Chondrocyte (in vitro differentiated cells): Measurements from ENCODE around the gene DGKD. TPM values are rescaled to one million over a fixed set of nuclear protein-coding genes. Genes with fewer than 3 reads are reported as not detected.

ENCODE experiments used
- DNase-seq: peaks from one replicate; pipeline ENCODE4 v3.0.0; 2021; ENCODE audit warnings: mixed read lengths, low spot score
- H3K27ac Mint-ChIP-seq: one replicate; pipeline ENCODE4 v1.8.0; 2021; ENCODE audit warnings: mild to moderate bottlenecking, moderate library complexity, mixed read lengths; ENCODE audit not compliant: unreplicated experiment
- H3K27me3 Mint-ChIP-seq: 2 replicates; pipeline ENCODE4 v1.8.0; 2021; ENCODE audit warnings: low read depth, mixed read lengths
- H3K36me3 Mint-ChIP-seq: 2 replicates; pipeline ENCODE4 v1.8.0; 2021; ENCODE audit warnings: low read depth, mixed read lengths
- H3K4me1 Mint-ChIP-seq: 2 replicates; pipeline ENCODE4 v1.8.0; 2021; ENCODE audit warnings: low read depth, mild to moderate bottlenecking, mixed read lengths
- H3K4me3 Mint-ChIP-seq: one replicate; pipeline ENCODE4 v1.8.0; 2021; ENCODE audit warnings: mild to moderate bottlenecking, moderate library complexity, mixed read lengths; ENCODE audit not compliant: unreplicated experiment
- H3K9me3 Mint-ChIP-seq: 2 replicates; pipeline ENCODE4 v1.8.0; 2021; ENCODE audit warnings: low read depth, mixed read lengths
- CTCF ChIP-seq: fragments of 200-600 bp; sonication (generic); IDR thresholded peaks from 2 replicates; pipeline ENCODE4 v1.5.0; 2021; ENCODE audit warnings: antibody characterized with exemption, mild to moderate bottlenecking, moderate library complexity
- total RNA-seq: library from RNA; stranded (reverse); gene quantifications from 3 replicates; pipeline ENCODE4 v1.2.1, GENCODE V29; 2021

DGKD gene
- total RNA-seq, 1 donor from 2014 or later, result 66.3 TPM

- TF ChIP-seq CTCF, result no peak
- Mint-ChIP-seq H3K27ac (no peak overlapping the region), H3K4me3 (no peak overlapping the region), H3K4me1 (peaks cover 11% of the 10 kb centered on the region), H3K9me3 (peaks cover 2% of the 10 kb centered on the region), H3K36me3 (peaks cover 28% of the 10 kb centered on the region), H3K27me3 (no peaks in the 10 kb centered on the region)
- no peak for DNase-seq
Measured at GRCh38 chr2:233519787-233520611, 165.7 kb downstream of the DGKD start.

Other genes starting within 250 kb of the DGKD start
- gene ATG16L1, start 102.8 kb upstream of the DGKD start, total RNA-seq, result 23.8 to 25.7 TPM (median 24.8 TPM) in 3 replicates
- not detected in 3 replicates for gene SAG, start 46.7 kb upstream of the DGKD start, total RNA-seq
- gene USP40, start 212.3 kb downstream of the DGKD start, total RNA-seq, result 29.4 to 38.2 TPM (median 33.1 TPM) in 3 replicates